Measurements from ENCODE around the gene USF1.
"Not testable (repeated sequence)": the region's sequence is repeated elsewhere in the genome, so short reads cannot be mapped to it uniquely, and the experiment has no call there.

Gene USF1

DNA sequence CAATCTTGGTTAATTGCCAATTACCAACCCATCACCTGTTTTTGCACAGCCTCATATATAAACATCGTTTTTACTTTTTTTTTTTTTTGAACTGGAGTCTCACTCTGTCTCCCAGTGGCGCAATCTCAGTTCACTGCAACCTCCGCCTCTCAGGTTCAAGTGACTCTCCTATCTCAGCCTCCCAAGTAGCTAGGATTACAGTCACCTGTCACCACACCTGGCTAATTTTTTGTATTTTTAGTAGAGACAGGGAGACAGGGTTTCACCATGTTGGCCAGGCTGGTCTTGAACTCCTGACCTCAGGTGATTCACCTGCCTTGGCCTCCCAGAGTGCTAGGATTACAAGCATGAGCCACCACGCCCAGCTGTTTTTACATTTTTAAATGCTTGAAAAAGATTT, 53.7 kb downstream of the USF1 start:
- DNase-seq = not testable (repeated sequence)

Measured in nucleus accumbens (tissue), 56 donors.